Fibroblast of gingiva (primary cell): Measurements from ENCODE around the gene VCPKMT.
"Not testable (repeated sequence)": the region's sequence is repeated elsewhere in the genome, so short reads cannot be mapped to it uniquely, and the experiment has no call there.

Experiments used
- DNase-seq: peaks from one replicate; pipeline ENCODE4 v3.0.0-alpha.2; 2011; ENCODE audit warnings: low read depth

Gene VCPKMT

DNA sequence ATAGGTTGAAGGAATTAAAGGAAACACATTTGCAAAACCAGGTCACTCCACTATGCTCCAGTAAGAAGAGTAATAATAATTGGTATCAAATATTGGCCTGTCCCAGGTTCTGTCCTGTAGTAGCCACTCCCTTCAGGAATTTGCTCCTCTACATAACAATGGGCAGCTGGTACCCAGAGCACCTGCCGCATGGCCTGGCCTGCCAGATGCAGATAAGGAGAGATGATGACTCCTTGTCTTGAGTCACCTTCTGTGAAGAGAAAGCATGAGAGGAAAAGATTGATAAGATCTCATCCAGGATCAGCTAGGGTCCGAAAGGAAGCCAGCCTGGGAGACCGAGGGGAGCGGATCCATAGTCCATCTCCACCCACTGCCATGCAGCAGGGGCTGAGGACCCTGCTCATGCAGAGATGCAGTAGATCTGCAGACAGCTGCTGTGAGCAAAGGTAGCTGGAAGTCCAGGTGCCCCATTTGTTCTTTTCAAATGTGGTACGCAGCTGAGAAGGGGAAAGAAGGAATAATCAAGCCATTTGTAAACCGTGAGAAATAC lies 24.3 kb downstream of the VCPKMT start:
- no peak for DNase-seq

DNA sequence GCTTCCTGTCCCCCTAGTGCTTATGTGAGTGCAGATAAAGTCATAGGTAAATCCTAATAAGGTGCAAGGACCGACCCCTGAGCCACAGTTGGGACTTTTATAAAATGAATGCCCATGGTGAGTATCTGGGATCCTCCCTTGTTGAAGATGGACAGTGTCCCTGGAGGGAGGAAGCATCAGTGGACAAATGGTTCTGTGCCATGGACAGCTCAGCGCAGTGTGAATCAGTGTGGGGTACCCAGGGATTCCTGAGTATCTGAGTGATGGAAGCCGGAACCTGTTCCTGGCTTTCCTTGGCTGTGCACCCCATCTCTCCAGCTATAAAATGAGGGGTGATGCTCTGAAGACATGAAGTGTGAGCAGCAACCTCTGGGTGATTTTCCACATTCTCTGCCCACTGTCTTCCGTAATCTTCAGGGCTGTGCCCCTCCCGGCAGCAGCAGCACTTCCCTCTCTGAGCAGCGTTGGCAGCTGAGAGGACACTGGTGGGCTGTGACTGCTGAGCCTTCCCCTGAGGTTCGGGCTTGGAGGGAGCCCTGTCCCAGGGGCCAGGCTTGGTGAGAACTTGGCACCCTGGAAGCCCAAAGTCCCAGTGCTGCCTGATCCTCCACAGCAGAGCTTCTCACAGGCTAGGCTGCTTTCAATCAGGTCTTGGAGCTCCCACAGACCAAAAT lies 25.0 kb downstream of the VCPKMT start:
- DNase-seq: no peak

DNA sequence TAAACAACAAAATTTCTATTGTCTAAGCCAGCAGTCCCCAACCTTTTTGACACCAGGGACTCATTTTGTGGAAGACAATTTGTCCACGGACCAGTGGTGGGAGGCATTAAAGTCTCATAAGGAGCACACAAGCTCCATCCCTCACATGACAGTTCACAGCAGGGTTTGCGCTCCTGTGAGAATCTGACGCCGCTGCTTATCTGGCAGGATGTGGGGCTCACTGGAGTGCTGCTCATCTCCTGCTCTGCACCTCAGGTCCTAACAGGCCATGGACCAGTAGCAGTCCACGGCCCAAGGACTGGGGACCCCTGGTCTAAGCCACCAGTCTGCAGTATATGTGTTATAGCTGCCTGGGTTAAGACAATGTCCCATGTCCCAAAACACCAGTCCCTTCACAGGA lies 27.2 kb downstream of the VCPKMT start:
- no peak for DNase-seq

DNA sequence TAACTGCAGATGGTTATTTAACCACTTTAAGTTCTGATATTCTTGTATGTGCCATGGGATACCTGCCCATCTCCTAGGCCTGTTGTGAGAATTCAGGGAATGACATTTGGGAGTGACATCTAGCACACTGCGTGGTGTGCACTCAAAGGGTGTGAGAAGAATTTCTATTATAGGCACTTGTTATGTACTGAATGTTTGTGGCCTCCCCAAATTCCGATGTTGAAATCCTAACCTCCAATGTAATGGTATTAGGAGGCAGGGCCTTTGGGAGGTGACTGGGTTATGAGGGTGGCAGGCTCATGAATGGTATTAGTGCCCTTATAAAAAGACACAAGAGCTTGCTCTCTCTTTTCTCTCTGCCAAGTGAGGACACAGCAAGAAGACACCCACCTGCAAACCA lies 27.6 kb downstream of the VCPKMT start:
- no peak for DNase-seq

DNA sequence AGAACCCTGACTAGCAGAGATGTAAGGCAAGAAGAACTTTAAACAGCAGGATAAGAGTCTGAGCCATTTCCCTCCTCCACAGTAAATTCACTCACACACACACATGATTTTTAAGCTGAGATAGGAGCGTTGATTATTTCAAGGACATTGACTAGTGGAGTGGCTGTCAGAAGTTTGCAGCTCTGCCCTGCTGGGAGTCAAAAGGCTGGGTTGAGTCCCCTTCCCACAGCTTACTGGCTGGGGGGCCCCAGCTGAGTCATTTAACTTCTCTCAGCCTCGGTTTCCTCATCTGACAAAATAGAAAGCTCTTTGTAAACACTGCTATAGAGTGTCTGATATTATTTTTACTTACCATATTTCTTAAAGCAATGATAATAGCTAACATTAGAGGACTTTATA lies 28.3 kb downstream of the VCPKMT start:
- no peak for DNase-seq

DNA sequence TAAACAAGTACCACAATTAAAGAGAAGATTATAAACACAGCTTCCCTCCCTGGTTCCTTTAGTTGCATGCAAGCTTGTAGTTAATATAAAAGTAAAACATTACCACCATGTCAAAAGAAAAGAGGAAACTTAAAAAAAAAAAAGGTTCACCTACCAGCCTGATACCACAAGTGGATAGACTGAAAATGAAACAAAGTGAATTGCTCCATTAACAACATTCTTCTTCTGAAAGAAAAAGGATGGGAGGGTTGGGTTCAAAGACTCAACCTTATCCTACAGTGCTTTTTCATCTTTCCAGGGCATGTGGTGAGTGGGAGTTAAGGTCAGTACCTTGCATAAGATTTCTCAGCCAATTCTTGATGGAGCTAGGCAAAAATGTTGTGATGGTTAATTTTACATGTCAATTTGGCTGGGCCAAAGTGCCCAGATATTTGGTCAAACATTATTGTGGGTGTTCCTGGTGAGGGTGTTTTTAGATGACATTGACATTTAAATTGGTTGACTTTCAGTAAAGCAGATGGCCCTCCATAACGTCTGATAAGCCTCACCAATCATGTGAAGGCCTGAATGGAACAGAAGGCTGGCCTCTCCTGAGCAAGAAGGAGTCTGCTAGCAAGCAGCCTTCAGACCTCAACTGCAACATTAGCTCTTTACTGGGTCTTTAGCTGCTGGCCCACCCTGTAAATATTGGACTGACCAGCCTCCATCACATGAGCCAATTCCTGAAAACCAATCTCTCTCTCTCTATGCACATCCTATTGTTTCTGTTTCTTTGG lies 28.8 kb downstream of the VCPKMT start:
- no peak for DNase-seq

DNA sequence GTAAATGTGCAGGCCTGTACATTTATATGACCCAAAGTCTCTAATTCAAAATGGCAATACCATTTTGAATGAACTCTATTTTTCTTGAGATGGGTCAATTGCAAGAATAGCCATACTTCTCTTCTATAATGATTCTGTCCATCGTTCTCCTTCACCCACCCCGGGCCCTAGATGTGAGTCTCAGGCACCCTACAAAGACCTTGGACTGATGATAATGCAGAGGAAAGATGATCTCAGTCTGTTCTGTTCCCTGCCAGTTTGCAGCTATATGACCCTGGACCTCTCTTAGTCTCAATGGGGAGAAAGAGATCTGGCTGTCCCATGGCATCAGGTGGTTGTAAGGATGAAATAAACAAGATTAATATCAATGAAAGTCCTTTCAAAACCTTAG lies 30.1 kb downstream of the VCPKMT start:
- DNase-seq: no peak

DNA sequence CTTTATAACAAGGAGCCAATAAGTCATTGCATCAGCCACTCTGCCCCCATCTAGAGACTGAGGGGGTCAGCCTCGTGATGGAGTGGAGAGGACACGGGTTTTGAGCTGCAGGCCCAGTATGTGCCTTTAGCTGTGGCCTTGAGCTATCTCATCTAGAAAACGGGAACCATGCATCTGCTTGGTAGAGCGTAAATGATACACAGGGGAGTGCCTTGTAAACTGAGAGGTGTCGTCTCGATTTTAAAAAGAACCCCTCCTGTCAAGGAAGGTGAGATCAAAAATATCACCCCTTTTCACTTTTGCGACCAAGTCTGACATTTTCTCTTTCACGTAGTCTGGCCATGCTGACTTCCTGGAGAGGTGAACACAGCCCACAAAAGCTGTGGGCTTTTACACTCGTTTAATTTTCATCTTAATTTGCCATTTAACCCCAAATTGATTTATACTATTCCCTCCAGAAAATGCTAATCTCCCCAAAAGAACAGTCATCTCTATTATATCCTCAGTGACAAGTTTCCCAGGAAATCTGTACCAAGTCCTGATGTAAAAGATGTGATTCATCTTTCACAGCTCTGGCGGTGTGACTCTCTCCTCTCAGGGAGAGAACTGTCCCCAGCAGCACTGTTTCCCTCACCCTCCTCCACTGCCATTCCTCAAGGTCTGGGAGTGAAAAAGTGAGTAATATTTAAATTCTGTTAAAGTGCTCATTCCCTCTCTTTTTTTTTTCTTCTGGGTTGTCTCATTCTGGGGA lies 30.6 kb downstream of the VCPKMT start:
- no peak for DNase-seq

DNA sequence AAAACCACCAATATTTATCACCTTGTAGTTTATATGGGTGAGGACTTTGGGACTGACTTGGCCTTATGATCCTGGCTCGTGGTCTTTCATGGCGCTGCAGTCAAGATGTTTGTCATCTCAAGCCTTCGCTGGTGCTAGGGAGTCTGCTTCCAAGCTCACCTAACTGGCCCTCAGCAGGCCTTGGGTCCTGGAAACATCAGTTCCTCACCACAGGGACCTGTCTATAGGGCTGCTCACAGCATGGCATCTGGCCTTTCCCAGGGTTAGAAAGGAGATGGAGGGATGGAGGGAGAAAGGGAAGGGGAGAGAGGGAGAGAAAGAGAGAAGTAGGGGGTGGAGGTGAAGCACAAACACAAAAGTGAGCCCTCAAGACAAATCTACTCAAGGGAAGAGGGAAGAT lies 31.7 kb downstream of the VCPKMT start:
- DNase-seq: no peak

DNA sequence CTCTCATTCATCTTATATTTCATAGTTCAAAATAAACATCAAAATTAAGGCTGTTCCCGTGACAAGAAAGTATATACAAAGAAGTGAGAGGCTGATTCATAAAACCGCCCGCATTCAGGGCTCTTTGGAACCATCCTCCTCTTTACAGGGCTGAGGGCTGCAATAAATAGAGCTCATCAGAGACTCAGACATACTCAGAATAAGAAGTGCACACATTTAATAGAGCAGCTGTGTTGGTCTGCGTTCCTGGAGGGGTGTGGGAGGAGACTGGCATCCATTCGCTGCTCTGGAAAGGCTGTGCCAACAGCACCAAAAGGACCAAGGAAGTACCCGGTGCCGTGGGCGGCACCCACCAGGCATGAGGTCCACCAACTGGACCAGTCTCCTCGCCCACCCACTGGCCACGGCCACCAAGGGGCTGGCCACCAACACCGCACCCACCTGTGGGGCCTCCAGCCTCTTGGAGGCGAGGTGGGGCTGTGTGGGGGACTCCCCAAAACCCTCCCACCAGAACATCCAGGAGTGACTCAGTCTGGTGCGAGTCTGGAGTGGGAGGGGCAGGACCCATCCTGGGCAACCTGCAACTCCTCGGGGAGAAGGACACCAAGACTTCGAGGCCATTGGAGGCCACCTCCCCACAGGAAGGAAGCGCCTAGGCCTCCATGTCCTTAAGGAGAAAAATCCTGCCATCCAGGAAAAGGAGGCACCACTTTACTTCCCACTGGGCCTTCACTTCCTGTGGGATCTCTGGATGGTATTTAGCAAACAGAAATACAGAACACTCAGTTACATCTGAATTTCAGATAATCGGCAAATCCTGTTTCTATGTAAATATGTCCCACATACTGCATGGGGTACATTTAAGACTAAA lies 32.7 kb downstream of the VCPKMT start:
- DNase-seq: no peak

DNA sequence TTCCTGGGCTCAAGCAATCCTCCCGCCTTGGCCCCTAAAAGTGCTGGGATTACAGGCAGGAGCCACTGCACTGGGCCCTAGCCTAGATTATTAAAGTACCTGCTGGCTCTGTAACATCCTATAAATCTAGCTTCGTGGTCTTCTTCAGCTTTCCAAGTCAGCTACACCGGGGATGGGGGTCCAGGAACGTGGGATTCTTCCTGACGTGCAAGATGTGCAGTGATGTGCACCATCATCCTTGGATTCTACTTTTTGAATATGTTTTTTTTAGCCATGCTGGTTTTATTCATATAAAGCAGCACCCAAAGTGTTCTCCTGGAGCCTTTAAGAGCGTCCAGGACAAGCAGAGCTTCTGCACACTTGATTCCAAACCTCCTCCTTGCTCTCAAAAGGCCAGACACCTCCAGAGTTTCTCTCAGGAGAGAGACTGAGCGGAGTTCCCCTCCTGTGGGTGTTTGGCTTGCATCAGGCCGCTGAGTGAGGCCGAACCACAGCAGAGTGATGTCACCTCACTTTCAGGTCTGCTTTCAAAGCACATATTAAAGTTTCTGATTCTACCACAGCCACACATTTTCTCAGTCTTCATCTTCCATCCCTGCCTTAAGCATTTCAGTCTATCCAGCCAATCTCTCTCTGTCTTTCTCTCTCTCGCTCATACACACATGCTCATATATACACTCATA lies 33.4 kb downstream of the VCPKMT start:
- DNase-seq: no peak

DNA sequence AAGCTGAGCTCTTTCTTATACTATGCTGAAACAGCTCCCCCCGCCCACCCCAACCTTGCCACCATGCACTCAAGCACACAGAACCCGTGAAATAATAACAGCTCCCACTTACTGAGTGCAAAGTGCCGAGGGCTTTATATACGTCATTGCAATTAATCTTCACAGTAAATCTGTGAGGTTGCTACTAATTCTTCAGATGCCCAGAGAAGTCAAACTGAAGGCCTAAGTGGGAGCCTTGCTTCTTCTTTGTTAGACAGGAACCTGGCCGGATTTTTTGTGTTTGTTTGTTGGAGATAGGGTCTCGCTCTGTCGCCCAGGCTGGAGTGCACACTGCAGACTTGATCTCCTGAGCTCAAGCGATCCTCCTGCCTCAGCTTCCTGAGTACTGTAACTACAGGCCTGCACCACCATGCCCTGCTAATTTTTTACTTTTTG lies 34.0 kb downstream of the VCPKMT start:
- no peak for DNase-seq

DNA sequence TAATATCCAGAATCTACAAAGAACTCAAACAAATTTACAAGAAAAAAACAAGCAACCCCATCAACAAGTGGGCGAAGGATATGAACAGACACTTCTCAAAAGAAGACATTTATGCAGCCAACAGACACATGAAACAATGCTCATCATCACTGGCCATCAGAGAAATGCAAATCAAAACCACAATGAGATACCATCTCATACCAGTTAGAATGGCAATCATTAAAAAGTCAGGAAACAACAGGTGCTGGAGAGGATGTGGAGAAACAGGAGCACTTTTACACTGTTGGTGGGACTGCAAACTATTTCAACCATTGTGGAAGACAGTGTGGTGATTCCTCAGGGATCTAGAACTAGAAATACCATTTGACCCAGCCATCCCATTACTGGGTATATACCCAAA lies 37.3 kb downstream of the VCPKMT start:
- not testable (repeated sequence) for DNase-seq

DNA sequence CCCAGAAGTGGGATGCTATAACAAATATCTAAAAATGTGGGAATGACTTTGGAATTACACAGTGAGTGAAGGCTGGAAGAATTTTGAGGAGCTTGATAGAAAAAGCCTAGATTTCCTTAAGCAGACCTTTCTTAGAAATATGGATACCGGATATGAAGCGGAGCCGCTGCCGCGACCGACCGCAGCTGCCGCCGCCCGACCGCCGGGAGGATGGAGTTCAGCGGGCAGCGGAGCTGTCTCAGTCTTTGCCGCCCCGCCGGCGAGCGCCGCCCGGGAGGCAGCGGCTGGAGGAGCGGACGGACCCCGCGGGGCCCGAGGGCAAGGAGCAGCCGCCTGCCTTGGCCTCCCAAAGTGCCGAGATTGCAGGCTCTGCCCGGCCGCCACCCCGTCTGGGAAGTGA lies 42.7 kb downstream of the VCPKMT start:
- DNase-seq: not testable (repeated sequence)

DNA sequence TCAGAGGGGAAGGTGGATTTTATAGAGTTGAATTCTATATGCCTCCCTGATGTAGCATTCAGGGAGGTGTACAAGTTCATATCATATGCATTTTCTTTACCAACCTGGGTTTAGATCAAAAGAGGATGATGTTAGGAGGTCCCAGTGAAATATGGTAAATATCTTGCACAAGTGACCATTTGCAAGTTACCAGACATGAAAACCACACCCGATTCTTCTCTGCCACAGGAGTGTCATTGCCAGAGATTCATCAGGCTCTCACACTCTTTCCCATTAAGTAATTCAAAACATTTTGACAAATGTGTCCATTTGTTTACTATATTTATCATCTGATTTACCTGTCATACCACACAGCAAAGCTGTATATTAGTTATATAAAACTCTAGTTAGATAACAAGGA lies 44.0 kb downstream of the VCPKMT start:
- no peak for DNase-seq

DNA sequence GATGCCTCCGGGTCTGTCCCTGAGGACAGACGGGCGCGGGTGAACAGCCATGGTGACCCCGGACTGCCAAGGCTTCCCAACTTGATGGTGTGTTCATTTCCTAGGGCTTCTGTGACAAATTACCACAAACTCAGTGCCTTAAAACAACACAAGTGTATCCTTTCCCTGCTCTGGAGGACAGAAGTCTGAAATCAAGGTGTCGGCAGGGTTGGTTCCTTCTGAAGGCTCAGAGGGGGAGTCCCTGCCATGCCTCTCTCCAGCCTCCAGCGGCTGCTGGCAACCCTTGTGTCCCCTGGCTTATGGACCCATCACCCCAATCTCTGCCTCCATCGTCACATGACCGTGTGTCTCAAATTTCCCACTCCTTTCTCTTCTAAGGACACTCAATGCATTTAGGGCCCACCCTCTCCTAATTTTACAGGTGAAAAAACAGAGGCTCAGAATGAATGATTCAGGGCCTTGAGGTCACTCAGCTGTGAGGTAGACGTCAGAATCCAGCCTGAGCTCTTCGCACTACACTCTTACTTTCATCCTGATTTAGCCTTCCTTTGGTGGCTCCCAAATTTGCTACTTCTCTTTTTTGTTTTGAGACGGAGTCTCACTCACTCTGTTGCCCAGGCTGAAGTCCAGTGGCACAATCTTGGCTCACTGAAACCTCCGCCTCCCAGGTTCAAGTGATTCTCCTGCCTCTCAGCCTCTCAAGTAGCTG lies 45.4 kb downstream of the VCPKMT start:
- DNase-seq: no peak

DNA sequence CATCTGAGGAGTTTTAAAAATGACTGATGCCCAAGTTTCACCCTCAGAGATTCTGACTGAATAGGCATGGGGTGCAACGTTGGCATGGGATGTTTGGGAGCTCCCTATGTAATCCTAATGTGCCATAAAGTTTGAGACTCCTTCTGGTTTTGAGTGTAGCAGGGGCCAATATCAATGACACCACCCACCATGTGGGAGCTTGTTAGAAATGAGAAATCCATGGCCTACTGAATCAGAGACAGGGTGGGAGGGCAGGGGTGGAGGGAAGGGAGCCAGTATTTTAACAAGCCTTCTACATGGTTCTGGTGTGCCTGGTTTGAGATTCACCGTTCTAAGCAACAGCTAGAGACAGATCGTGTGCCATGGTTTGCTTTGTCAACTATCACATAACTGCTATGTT lies 46.1 kb downstream of the VCPKMT start:
- no peak for DNase-seq

DNA sequence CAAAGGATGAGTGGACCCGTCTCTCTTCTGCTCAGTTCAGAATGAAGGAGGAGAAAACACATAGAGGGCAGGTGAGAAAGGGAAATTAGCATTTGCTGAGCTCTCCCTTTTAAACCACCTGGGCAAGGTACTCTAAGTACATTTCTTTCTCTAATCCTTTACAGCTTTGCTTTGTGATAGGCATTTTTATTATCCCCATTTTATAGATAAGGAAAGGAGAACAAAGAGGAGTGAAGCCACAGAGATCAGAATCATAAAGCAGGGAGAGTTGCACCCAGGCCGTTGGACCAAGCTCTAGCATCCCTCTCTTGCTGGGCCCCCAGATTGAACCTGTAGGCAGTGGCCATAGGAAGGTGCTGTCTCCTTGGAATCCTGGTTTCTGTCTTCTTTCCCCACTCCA lies 47.0 kb downstream of the VCPKMT start:
- DNase-seq: no peak

DNA sequence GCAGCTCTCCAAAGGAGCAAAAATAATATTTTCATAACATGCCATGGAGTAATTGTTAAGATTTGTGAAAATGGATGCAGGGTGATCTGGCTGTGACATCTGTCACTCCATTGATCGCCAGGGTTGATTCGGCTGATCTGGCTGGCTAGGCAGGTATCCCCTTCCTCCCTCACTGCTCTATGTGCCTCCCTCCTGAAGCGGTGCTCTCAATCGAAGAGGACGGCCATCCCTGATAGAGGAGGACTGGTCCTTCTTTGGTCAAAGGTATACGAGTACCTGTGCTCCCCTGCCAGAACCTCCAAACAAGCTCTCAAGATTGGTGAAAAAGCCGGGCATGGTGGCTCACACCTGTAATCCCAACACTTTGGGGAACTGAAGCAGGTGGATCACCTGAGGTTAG lies 47.9 kb downstream of the VCPKMT start:
- DNase-seq: no peak

DNA sequence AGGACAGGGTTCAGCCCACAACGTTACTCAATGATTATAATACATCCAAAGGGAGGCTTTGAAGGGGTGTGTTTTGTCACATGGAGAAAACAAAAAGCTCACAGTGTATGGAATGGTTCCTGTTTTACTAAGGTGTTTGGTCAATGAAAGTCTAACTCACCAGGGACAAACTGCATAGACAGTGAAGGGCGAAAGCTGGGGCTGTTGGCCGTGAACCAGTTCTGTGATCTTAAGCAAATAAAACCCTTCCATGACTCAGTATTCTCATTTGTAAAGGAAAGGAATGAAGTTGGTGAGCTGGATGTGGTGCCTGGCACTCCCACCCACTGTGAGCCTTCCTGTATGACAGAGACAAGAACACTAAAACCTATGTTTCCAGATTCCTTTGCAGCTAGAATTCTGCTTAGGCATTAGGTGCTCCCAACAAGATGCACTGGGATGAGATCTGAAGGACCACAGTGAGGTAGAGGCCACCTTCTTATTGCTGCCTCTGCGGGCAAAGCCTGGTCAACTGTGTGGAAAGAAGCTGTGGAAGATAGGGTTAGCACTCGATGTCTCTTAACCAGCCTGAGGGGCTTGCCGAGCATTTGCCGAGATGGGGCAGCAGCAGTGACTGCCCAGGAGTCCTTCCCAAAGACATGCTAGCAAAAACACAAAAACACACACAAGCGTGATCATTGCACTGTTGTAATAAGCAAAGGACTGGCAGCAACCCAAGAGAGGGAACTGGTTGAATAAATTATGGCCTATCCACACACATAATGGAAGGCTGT lies 48.5 kb downstream of the VCPKMT start:
- peak; percentile 52 for DNase-seq
